ENCODE results near the gene SCAND1. TPM values are rescaled to one million over a fixed set of nuclear protein-coding genes. Genes with fewer than 3 reads are reported as not detected.
A peak's percentile ranks its signal among the peaks of the same experiment; 100 is the strongest.

SCAND1 gene
- total and polyA plus RNA-seq, 9 of the 15 experiments (the other 6 are each of a cell fraction or from before 2014, with no cell fraction given) = 0.08 to 94.0 (median 5.8) TPM

DNA sequence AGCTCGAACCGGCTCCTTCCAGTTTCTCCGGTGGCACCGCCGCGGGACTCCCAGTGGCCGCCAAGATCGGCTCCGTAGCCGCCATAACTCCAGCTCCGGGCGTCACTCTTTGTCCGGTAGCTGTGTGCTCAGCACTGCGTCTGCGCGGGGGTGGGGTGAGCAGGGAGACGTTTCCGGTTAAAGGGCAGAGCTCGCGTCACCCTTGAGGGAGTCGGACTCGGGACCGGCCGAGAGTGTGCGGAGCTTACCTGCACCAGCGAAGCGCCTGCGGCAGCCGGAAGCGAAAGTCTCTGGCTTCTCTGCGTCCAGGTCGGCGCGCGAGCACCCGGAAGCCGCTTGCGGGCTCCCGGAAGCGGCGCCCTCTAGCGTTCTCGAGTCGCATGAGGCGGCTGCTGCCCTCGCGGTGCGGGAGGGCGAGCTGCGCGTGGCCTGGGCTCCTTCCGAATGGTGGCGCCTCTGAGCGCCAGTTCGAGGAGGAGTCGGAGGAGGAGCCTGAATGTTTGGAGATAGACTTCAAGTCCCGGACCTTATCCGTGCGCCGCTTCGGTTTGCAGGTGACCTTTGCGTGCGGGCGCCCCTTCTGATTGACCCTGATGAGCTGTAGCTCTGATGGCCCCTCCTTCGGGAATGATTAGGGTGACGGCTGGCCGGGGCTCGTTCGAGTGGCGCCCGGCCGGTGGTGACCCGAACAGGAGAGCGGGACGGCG lies at the start of gene SCAND1 (continued):
- TF ChIP-seq TCFL5 (CRISPR knock-in tag; conservative IDR thresholded peaks at IDR 0.05) = no peak
- peak; percentile 61 for TF ChIP-seq MEIS2 (IDR thresholded peaks at IDR 0.05; ENCODE audit: partially characterized antibody)
- TF ChIP-seq PPARD (CRISPR knock-in tag; IDR thresholded peaks at IDR 0.05) = no peak
- TF ChIP-seq ZBTB1 (CRISPR knock-in tag; IDR thresholded peaks at IDR 0.05; ENCODE audit: borderline replicate concordance, low read depth) = peak; percentile 35; the same call in 1 of the 2 replicates
- no peak for TF ChIP-seq ZNF146 (CRISPR knock-in tag; IDR thresholded peaks at IDR 0.05; ENCODE audit: unreplicated experiment)
- no peak for TF ChIP-seq ZNF695 (CRISPR knock-in tag; IDR thresholded peaks at IDR 0.05)
- TF ChIP-seq KDM2B (CRISPR knock-in tag; IDR thresholded peaks at IDR 0.05) = peak; percentile 68; the same call in 1 of the 2 replicates
- no peak for TF ChIP-seq RFX7 (CRISPR knock-in tag; IDR thresholded peaks at IDR 0.05)
- 0 out of 2 replicates have a peak, but pooled peaks have one; percentile 18 for TF ChIP-seq ERF (CRISPR knock-in tag; IDR thresholded peaks at IDR 0.05)
- no peak for TF ChIP-seq COPS2 (conservative IDR thresholded peaks at IDR 0.05)
- peak; percentile 87 for TF ChIP-seq CREM (IDR thresholded peaks at IDR 0.05; ENCODE audit: low read depth)
- no peak for TF ChIP-seq MAFF (IDR thresholded peaks at IDR 0.05; ENCODE audit: low read length)
- TF ChIP-seq, protein P1, sequence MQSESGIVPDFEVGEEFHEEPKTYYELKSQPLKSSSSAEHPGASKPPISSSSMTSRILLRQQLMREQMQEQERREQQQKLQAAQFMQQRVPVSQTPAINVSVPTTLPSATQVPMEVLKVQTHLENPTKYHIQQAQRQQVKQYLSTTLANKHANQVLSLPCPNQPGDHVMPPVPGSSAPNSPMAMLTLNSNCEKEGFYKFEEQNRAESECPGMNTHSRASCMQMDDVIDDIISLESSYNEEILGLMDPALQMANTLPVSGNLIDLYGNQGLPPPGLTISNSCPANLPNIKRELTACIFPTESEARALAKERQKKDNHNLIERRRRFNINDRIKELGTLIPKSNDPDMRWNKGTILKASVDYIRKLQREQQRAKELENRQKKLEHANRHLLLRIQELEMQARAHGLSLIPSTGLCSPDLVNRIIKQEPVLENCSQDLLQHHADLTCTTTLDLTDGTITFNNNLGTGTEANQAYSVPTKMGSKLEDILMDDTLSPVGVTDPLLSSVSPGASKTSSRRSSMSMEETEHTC (IDR thresholded peaks at IDR 0.05) = peak; percentile 53; the same call in 1 of the 2 replicates
- TF ChIP-seq POU5F1 (IDR thresholded peaks at IDR 0.05; ENCODE audit: borderline replicate concordance, low read depth, low read length, partially characterized antibody) = no peak
- TF ChIP-seq ZFX (CRISPR knock-in tag; IDR thresholded peaks at IDR 0.05) = peak; percentile 88
- no peak for TF ChIP-seq HMG20B (CRISPR knock-in tag; IDR thresholded peaks at IDR 0.05)
- TF ChIP-seq, protein P2, sequence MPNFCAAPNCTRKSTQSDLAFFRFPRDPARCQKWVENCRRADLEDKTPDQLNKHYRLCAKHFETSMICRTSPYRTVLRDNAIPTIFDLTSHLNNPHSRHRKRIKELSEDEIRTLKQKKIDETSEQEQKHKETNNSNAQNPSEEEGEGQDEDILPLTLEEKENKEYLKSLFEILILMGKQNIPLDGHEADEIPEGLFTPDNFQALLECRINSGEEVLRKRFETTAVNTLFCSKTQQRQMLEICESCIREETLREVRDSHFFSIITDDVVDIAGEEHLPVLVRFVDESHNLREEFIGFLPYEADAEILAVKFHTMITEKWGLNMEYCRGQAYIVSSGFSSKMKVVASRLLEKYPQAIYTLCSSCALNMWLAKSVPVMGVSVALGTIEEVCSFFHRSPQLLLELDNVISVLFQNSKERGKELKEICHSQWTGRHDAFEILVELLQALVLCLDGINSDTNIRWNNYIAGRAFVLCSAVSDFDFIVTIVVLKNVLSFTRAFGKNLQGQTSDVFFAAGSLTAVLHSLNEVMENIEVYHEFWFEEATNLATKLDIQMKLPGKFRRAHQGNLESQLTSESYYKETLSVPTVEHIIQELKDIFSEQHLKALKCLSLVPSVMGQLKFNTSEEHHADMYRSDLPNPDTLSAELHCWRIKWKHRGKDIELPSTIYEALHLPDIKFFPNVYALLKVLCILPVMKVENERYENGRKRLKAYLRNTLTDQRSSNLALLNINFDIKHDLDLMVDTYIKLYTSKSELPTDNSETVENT (CRISPR knock-in tag; IDR thresholded peaks at IDR 0.05) = 0 out of 2 replicates have a peak, but pooled peaks have one; percentile 12

Data from K562 (cell line).